AG09319 (cell line): Measurements from ENCODE around the gene CHD5.

Experiments
- DNase-seq: peaks from one replicate; pipeline ENCODE4 v3.0.0-alpha.2; 2010; ENCODE audit warnings: low read depth; ENCODE audit errors: extremely low read depth
- TF ChIP-seq, protein P1 (sequence below): IDR thresholded peaks from 2 replicates; pipeline ENCODE4 v1.5.1; 2011; ENCODE audit warnings: low read depth, mild to moderate bottlenecking, inconsistent platforms, low read length, moderate library complexity

The CHD5 gene

DNA sequence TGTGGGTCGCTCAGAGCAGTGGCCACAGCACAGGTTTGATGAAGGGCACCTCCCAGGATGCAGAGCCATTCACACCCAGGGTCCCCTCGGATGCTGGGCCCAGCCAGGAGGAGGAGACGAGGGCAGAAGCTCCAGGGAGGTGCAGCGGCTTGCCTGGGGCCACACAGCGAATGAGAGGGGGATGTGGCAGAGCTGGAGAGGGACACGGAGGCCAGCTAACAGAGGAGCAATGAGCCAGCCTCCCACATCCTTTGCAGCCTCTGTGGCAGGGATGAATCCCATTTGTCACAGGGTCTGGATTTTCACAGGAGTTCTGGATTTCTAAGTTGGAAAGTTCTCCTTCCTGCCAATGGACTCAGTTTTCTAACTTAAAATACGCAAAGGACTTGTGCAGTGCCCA, 35.9 kb downstream of the CHD5 start:
- DNase-seq = no peak
- TF ChIP-seq, protein P1, sequence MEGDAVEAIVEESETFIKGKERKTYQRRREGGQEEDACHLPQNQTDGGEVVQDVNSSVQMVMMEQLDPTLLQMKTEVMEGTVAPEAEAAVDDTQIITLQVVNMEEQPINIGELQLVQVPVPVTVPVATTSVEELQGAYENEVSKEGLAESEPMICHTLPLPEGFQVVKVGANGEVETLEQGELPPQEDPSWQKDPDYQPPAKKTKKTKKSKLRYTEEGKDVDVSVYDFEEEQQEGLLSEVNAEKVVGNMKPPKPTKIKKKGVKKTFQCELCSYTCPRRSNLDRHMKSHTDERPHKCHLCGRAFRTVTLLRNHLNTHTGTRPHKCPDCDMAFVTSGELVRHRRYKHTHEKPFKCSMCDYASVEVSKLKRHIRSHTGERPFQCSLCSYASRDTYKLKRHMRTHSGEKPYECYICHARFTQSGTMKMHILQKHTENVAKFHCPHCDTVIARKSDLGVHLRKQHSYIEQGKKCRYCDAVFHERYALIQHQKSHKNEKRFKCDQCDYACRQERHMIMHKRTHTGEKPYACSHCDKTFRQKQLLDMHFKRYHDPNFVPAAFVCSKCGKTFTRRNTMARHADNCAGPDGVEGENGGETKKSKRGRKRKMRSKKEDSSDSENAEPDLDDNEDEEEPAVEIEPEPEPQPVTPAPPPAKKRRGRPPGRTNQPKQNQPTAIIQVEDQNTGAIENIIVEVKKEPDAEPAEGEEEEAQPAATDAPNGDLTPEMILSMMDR = no peak

DNA sequence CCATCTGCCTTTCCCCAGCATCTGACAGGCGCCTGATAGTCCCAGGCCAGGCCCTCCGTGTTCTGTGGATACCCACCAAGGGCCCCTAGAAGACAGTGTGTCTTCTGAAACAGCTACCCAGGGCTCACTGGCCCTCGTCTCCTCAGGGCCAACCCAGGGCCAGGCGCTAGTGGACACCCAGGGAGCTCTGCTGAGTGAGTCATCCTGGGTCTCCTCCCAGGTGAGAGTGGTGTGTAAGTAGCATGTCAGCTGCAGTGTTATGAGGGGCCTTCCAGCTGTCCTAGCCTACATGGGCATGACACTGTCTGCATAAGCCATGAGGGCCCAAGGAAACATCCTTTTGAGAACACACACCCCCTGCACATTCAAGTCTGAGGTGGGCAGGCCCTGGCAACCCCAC, 36.7 kb downstream of the CHD5 start:
- TF ChIP-seq, protein P1 = no peak
- DNase-seq = no peak

DNA sequence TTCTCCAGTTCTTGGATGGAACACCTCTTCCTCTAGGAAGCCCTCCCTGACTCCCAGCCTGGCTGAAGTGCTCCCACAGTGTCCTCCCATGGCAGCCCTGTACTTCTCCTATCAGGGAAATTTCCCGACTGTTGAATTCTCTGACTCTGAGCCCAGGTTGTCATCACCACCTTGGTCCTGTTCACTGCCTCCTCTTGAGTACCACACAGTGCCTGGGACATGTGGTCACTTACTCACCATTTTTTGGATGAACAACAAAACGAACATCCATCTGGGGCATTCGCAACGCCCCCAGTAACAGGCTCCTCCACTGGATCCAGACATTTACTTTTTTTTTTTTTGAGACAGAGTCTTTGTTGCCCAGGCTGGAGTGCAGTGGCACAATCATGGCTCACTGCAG, 37.4 kb downstream of the CHD5 start:
- DNase-seq = no peak

DNA sequence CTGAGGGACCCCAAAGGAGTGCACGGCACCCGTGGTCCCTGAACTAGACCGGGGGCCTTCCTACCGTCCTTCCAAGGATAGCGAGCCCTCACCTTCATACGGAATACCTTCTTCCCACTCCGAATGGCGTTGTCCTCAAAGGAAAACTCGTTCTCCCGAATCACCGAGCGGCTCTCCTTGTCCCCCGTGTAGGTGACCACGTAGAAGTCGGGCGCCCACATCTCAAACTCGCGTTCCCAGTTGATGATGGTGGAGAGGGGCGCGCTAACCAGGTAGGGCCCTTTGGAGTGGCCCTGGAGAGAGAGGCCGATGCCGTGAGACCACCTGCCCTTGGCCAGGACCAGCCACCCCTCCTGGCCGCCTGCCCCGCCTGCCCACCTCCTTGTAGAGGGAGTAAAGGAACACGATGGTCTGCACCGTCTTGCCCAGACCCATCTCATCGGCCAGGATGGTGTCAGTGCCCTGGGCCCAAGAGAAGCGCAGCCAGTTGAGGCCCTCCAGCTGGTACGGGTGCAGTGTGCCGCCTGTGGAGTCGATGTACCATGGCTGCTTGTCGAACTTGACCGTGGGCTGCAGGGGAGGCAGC, 38.0 kb downstream of the CHD5 start:
- no peak for DNase-seq
- TF ChIP-seq, protein P1 = no peak

More for the DNA sequence above, 37.4 kb downstream of the CHD5 start:
- TF ChIP-seq, protein P1 = no peak

DNA sequence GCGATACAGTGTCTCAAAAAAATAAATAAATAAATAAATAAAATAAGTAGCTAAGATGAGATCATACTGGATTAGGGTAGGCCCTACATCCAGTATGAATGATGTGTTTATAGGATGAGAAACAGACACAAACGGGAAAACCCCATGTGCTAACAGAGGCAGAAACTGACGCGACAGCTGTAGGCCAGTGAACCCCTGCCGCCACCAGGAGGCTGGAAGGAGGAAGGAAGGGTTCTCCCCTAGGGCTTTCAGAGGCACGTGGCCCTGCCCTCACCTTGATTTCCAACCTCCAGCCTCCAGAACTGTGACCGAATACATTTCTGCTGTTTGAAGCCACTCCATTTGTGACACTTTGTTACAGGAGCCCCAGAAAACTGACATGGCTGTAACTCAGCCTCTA, 38.5 kb downstream of the CHD5 start:
- TF ChIP-seq, protein P1 = no peak
- no peak for DNase-seq

DNA sequence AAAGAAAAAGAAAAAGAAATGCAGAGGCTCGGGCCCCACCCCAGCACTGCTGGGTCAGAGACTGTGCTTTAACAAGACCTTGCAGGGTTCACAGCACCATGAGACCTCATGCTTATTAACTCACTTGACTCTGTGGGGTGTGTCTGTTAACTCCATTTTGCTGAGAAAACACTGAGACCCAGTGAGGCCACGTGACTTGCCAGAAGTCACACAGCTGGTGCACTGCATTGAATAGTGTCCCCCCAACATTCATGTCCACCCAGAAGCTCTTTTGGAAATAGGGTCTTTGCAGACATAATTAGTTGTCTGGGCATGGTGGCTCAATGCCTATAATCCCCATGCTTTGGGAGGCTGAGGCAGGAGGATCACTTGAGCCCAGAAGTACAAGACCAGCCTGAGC, 39.7 kb downstream of the CHD5 start:
- no peak for DNase-seq

DNA sequence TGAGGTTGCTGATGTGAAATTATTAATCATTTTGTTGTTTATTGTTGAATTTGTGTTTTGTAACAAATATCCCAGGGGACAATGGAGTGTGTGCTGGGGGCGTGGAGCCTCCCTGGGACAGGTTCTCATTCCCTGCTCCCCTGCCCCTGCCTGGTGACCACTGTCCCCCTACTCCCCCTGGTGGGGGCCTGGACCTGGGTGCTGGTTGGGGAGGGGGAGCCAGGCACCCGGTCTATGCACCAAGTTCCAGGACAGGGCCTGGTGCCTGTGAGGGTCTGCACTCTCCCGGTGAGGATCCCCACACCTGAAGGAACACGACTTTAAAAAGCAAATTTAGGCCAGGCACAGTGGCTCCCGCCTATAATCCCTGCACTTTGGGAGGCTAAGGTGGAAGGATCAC, 42.4 kb downstream of the CHD5 start:
- DNase-seq = no peak
- TF ChIP-seq, protein P1 = no peak

More for the DNA sequence above, 39.7 kb downstream of the CHD5 start:
- TF ChIP-seq, protein P1 = no peak
